C4-2B (cell line): Measurements from ENCODE around the gene CAMTA1.

Experiments
- ZFX ChIP-seq: fragments of 450-650 bp; IDR thresholded peaks from 2 replicates; pipeline ENCODE4 v1.6.1; 2017
- TF ChIP-seq, protein P1 (sequence below): fragments of 450-650 bp; conservative IDR thresholded peaks from 2 replicates; pipeline ENCODE4 v1.5.1; 2017; ENCODE audit warnings: mild to moderate bottlenecking

DNA sequence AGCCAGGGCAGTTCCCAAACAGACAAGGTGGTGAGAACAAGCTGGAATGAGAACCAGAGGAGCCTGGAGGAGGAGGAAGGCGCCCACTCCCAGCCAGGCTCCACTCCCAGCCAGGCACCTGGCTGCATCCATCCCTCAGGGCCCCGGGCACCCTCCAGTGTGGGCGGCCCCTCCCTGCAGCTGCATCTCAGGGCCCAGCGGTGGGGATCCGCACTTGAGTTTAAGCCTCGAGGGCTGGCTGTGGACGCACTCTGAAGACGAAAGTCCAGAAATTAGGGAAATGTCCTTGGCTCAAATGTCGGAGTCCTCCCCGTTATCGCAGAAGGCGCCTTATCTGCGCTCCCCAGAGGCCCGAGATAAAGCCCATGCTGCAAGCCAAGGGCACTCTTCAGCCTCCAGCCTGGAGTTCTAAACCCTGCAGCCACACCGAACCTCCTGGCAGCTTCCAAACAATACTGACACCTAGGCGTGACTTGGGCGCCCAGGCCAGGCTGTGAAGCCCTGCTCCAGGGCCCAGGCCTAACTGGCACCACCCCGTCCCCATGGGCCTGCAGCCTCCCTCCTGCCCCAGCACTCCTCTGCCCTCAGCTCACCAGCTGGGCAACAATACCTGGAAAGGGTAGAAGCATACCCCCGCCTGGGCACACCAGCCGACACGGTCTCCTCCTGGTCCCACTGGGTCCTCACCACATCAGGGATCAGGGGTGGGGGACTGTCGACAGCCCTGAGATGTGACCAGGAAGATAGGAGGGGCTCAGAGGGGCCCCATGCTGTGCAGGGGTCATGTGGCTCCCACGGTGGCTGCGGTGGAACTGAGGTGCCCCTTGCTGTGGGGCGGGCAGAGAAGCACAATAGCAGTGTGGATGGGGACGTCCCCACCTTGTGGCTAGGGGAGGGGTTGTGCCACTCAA is 801.0 kb downstream of the CAMTA1 start:
- TF ChIP-seq ZFX: no peak
- TF ChIP-seq, protein P1, sequence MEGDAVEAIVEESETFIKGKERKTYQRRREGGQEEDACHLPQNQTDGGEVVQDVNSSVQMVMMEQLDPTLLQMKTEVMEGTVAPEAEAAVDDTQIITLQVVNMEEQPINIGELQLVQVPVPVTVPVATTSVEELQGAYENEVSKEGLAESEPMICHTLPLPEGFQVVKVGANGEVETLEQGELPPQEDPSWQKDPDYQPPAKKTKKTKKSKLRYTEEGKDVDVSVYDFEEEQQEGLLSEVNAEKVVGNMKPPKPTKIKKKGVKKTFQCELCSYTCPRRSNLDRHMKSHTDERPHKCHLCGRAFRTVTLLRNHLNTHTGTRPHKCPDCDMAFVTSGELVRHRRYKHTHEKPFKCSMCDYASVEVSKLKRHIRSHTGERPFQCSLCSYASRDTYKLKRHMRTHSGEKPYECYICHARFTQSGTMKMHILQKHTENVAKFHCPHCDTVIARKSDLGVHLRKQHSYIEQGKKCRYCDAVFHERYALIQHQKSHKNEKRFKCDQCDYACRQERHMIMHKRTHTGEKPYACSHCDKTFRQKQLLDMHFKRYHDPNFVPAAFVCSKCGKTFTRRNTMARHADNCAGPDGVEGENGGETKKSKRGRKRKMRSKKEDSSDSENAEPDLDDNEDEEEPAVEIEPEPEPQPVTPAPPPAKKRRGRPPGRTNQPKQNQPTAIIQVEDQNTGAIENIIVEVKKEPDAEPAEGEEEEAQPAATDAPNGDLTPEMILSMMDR: no peak
